Cardiac muscle cell (in vitro differentiated cells and primary cell): ENCODE data around the gene TTK. TPM values are rescaled to one million over a fixed set of nuclear protein-coding genes. Genes with fewer than 3 reads are reported as not detected.

ENCODE experiments used
- DNase-seq, 2 donors: peaks; one replicate each; pipeline versions ENCODE4 v3.0.0 to v3.0.0-alpha.2; 2010 to 2017; ENCODE audit warnings: low read depth in 1 of 2, low spot score in 1 of 2
- H3K27ac ChIP-seq: fragments of 200-600 bp; sonication (generic); 2 replicates; pipeline ENCODE4 v1.5.1; 2016
- H3K27me3 ChIP-seq: fragments of 200-600 bp; sonication (generic); 2 replicates; pipeline ENCODE4 v1.6.0; 2016; ENCODE audit warnings: control low read depth
- H3K36me3 ChIP-seq: fragments of 200-600 bp; sonication (generic); 2 replicates; pipeline ENCODE4 v1.5.1; 2016; ENCODE audit warnings: control low read depth
- H3K4me1 ChIP-seq: fragments of 200-600 bp; sonication (generic); 2 replicates; pipeline ENCODE4 v1.8.1; 2017; ENCODE audit warnings: low read depth, mild to moderate bottlenecking, mixed run types
- H3K4me3 ChIP-seq: fragments of 200-600 bp; sonication (generic); 2 replicates; pipeline ENCODE4 v1.5.1; 2016; ENCODE audit warnings: mild to moderate bottlenecking
- H3K9me3 ChIP-seq: fragments of 200-600 bp; sonication (generic); 2 replicates; pipeline ENCODE4 v1.5.1; 2017; ENCODE audit warnings: low read depth, mild to moderate bottlenecking, control low read depth
- polyA plus RNA-seq: library from polyadenylated mRNA; unstranded; fragments of >200 nt; fragmentation: Nextera tagmentation; extraction: Ambion mirVana; gene quantifications from 2 replicates; pipeline ENCODE4 v1.2.1, GENCODE V29; 2016
- total RNA-seq: library from RNA; depleted of rRNA; stranded (reverse); fragments of >200 nt; gene quantifications from 2 replicates; pipeline ENCODE4 v1.2.3, GENCODE V29; 2016
- TF ChIP-seq, protein P1 (sequence below): IDR thresholded peaks from 2 replicates; pipeline ENCODE4 v1.5.1; 2012; ENCODE audit warnings: low read depth, mild to moderate bottlenecking, low read length

The TTK gene
- total and polyA plus RNA-seq, 2 experiments from 2014 or later = 3.7 to 45.2 TPM

DNA sequence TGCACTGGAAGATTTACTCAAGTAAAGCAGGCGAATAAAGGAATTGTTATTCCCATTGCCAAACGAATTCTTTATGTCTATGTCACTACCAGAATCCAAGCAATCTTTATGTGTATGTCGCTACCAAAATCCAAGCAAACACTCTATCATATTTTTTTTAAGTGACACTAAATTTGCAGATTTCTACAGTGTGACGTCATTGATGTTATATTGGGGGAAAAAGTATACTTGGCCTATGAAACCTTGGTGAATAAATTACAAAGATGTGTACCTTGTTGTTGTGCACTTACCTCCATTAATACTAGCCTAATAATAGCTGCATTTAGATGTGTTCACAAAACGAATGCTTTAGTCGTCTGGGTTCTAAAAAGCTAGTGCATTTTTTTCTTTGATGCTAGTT, 957 bp downstream of the TTK start:
- TF ChIP-seq, protein P1, sequence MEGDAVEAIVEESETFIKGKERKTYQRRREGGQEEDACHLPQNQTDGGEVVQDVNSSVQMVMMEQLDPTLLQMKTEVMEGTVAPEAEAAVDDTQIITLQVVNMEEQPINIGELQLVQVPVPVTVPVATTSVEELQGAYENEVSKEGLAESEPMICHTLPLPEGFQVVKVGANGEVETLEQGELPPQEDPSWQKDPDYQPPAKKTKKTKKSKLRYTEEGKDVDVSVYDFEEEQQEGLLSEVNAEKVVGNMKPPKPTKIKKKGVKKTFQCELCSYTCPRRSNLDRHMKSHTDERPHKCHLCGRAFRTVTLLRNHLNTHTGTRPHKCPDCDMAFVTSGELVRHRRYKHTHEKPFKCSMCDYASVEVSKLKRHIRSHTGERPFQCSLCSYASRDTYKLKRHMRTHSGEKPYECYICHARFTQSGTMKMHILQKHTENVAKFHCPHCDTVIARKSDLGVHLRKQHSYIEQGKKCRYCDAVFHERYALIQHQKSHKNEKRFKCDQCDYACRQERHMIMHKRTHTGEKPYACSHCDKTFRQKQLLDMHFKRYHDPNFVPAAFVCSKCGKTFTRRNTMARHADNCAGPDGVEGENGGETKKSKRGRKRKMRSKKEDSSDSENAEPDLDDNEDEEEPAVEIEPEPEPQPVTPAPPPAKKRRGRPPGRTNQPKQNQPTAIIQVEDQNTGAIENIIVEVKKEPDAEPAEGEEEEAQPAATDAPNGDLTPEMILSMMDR = no peak
- Histone ChIP-seq H3K27me3 (no peaks in the 10 kb centered on the region), H3K27ac (no peak overlapping the region), H3K9me3 (no peaks in the 10 kb centered on the region), H3K36me3 (no peaks in the 10 kb centered on the region), H3K4me1 (peaks cover 4% of the 10 kb centered on the region), H3K4me3 (peak overlapping the region; percentile 90)
- no peak for DNase-seq

- TF ChIP-seq, protein P1 = no peak
- H3K4me1 ChIP-seq = peaks cover 4% of the 10 kb centered on the region
- no peaks in the 10 kb centered on the region for H3K27me3 ChIP-seq
- DNase-seq = no peak
- no peak overlapping the region for H3K27ac ChIP-seq
- H3K36me3 ChIP-seq = peaks cover 6% of the 10 kb centered on the region
- no peaks in the 10 kb centered on the region for H3K9me3 ChIP-seq
- H3K4me3 ChIP-seq = no peak overlapping the region
Observed at GRCh38 chr6:80006541-80006940, 2.1 kb downstream of the TTK start.

- Histone ChIP-seq H3K4me3 (no peak overlapping the region), H3K27me3 (no peaks in the 10 kb centered on the region), H3K4me1 (no peaks in the 10 kb centered on the region), H3K9me3 (no peaks in the 10 kb centered on the region), H3K27ac (no peak overlapping the region), H3K36me3 (peaks cover 10% of the 10 kb centered on the region)
- TF ChIP-seq, protein P1 = no peak
- DNase-seq = peak in 1 of 2 donors; percentile 13
Observed at GRCh38 chr6:80009531-80009930, 5.1 kb downstream of the TTK start.

- no peak for DNase-seq
- H3K4me3 ChIP-seq = no peak overlapping the region
- no peaks in the 10 kb centered on the region for H3K27me3 ChIP-seq
- TF ChIP-seq, protein P1 = no peak
- H3K27ac ChIP-seq = no peak overlapping the region
- no peaks in the 10 kb centered on the region for H3K9me3 ChIP-seq
- no peaks in the 10 kb centered on the region for H3K4me1 ChIP-seq
- H3K36me3 ChIP-seq = peaks cover 10% of the 10 kb centered on the region
Observed at GRCh38 chr6:80010288-80010687, 5.8 kb downstream of the TTK start.

GRCh38 chr6:80015839-80016435, 11.5 kb downstream of the TTK start:
- peaks cover 10% of the 10 kb centered on the region for H3K36me3 ChIP-seq
- no peaks in the 10 kb centered on the region for H3K9me3 ChIP-seq
- no peaks in the 10 kb centered on the region for H3K4me1 ChIP-seq
- H3K27me3 ChIP-seq = no peaks in the 10 kb centered on the region
- no peak for DNase-seq
- TF ChIP-seq, protein P1 = no peak
- no peak overlapping the region for H3K4me3 ChIP-seq
- H3K27ac ChIP-seq = no peak overlapping the region
